Neural cell (in vitro differentiated cells): Measurements from ENCODE around the gene GATC.

Source experiments
- EZH2 ChIP-seq: fragments of 200-600, 300-800 bp; shearing (Covaris generic), sonication (generic); IDR thresholded peaks from 2 replicates; pipeline ENCODE4 v1.6.1; 2014; ENCODE audit warnings: antibody characterized with exemption, low read length, borderline replicate concordance, mild to moderate bottlenecking; ENCODE audit not compliant: insufficient read depth, poor library complexity, severe bottlenecking
- POLR2AphosphoS5 ChIP-seq: IDR thresholded peaks from 2 replicates; pipeline ENCODE4 v1.6.1; 2012
- SMC3 ChIP-seq: fragments of 450-650 bp; conservative IDR thresholded peaks from 2 replicates; pipeline ENCODE4 v1.6.1; 2014; ENCODE audit warnings: antibody characterized with exemption, mild to moderate bottlenecking, moderate library complexity; ENCODE audit not compliant: poor library complexity
- TF ChIP-seq, protein P1 (sequence below): fragments of 450-650 bp; IDR thresholded peaks from 2 replicates; pipeline ENCODE4 v1.5.1; 2014; ENCODE audit warnings: antibody characterized with exemption, mild to moderate bottlenecking, moderate library complexity; ENCODE audit not compliant: poor library complexity, severe bottlenecking

- TF ChIP-seq, protein P1, sequence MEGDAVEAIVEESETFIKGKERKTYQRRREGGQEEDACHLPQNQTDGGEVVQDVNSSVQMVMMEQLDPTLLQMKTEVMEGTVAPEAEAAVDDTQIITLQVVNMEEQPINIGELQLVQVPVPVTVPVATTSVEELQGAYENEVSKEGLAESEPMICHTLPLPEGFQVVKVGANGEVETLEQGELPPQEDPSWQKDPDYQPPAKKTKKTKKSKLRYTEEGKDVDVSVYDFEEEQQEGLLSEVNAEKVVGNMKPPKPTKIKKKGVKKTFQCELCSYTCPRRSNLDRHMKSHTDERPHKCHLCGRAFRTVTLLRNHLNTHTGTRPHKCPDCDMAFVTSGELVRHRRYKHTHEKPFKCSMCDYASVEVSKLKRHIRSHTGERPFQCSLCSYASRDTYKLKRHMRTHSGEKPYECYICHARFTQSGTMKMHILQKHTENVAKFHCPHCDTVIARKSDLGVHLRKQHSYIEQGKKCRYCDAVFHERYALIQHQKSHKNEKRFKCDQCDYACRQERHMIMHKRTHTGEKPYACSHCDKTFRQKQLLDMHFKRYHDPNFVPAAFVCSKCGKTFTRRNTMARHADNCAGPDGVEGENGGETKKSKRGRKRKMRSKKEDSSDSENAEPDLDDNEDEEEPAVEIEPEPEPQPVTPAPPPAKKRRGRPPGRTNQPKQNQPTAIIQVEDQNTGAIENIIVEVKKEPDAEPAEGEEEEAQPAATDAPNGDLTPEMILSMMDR = no peak
- TF ChIP-seq EZH2 (no peak), POLR2AphosphoS5 (no peak), SMC3 (no peak)
Measured at GRCh38 chr12:120403869-120404268, 42.4 kb upstream of the GATC start.
